Ishikawa (cell line): ENCODE results near the gene SLC9A9.

ENCODE experiments used
- CEBPB ChIP-seq: IDR thresholded peaks from 2 replicates; pipeline ENCODE4 v1.6.1; 2012
- CREB1 ChIP-seq: IDR thresholded peaks from 2 replicates; pipeline ENCODE4 v1.6.1; 2012; ENCODE audit warnings: low read depth
- EGR1 ChIP-seq: IDR thresholded peaks from 2 replicates; pipeline ENCODE4 v1.6.1; 2012
- EP300 ChIP-seq: IDR thresholded peaks from 2 replicates; pipeline ENCODE4 v1.6.1; 2012; ENCODE audit warnings: borderline replicate concordance
- FOXM1 ChIP-seq: IDR thresholded peaks from 2 replicates; pipeline ENCODE4 v1.6.1; 2012; ENCODE audit warnings: low read depth, borderline replicate concordance
- MAX ChIP-seq: IDR thresholded peaks from 2 replicates; pipeline ENCODE4 v1.6.1; 2012
- NFIC ChIP-seq: IDR thresholded peaks from 2 replicates; pipeline ENCODE4 v1.6.1; 2012
- RAD21 ChIP-seq: IDR thresholded peaks from 2 replicates; pipeline ENCODE4 v1.6.1; 2012; ENCODE audit warnings: low read depth
- REST ChIP-seq: IDR thresholded peaks from 2 replicates; pipeline ENCODE4 v1.6.1; 2012; ENCODE audit warnings: low read depth, mild to moderate bottlenecking
- TAF1 ChIP-seq: IDR thresholded peaks from 2 replicates; pipeline ENCODE4 v1.6.1; 2012; ENCODE audit warnings: low read depth, mild to moderate bottlenecking
- TCF12 ChIP-seq: IDR thresholded peaks from 2 replicates; pipeline ENCODE4 v1.6.1; 2012; ENCODE audit warnings: low read depth
- TEAD4 ChIP-seq: IDR thresholded peaks from 2 replicates; pipeline ENCODE4 v1.6.1; 2012
- USF1 ChIP-seq: IDR thresholded peaks from 2 replicates; pipeline ENCODE4 v1.6.1; 2012
- YY1 ChIP-seq: IDR thresholded peaks from 2 replicates; pipeline ENCODE4 v1.6.1; 2012; ENCODE audit warnings: low read depth
- ZBTB7A ChIP-seq: IDR thresholded peaks from 2 replicates; pipeline ENCODE4 v1.6.1; 2012; ENCODE audit warnings: low read depth

SLC9A9 gene

GRCh38 chr3:143794793-143795462 lies 53.3 kb downstream of the SLC9A9 start:
- TF ChIP-seq FOXM1 (no peak), RAD21 (no peak), YY1 (no peak), REST (no peak), MAX (no peak), EGR1 (no peak), TCF12 (no peak), ZBTB7A (no peak)

- no peak for TF ChIP-seq EGR1
- no peak for TF ChIP-seq TCF12
- no peak for TF ChIP-seq NFIC
- TF ChIP-seq CEBPB, result no peak
- no peak for TF ChIP-seq MAX
- TF ChIP-seq RAD21, result no peak
- no peak for TF ChIP-seq USF1
- TF ChIP-seq EP300, result no peak
- no peak for TF ChIP-seq CREB1
- no peak for TF ChIP-seq FOXM1
- TF ChIP-seq TEAD4, result no peak
- no peak for TF ChIP-seq TAF1
- TF ChIP-seq REST, result no peak
- TF ChIP-seq YY1, result no peak
- TF ChIP-seq ZBTB7A, result no peak
These were observed 54.3 kb downstream of the SLC9A9 start for GRCh38 chr3:143793971-143794370.

- TF ChIP-seq MAX, result no peak
- no peak for TF ChIP-seq NFIC
- no peak for TF ChIP-seq TAF1
- no peak for TF ChIP-seq ZBTB7A
These were observed 56.9 kb downstream of the SLC9A9 start for GRCh38 chr3:143791386-143791785.

GRCh38 chr3:143786219-143787191 lies 61.8 kb downstream of the SLC9A9 start:
- no peak for TF ChIP-seq CEBPB
- no peak for TF ChIP-seq TAF1
- TF ChIP-seq MAX, result no peak
- no peak for TF ChIP-seq NFIC
- TF ChIP-seq ZBTB7A, result no peak
- TF ChIP-seq TCF12, result no peak
- TF ChIP-seq CREB1, result no peak
- TF ChIP-seq EGR1, result no peak
- TF ChIP-seq USF1, result no peak
- TF ChIP-seq TEAD4, result no peak
- TF ChIP-seq FOXM1, result no peak

- TF ChIP-seq TEAD4, result no peak
- no peak for TF ChIP-seq TAF1
- no peak for TF ChIP-seq USF1
- no peak for TF ChIP-seq RAD21
- TF ChIP-seq CREB1, result no peak
- no peak for TF ChIP-seq YY1
- TF ChIP-seq CEBPB, result no peak
- no peak for TF ChIP-seq EP300
- TF ChIP-seq ZBTB7A, result no peak
- no peak for TF ChIP-seq TCF12
- no peak for TF ChIP-seq REST
These were observed 63.8 kb downstream of the SLC9A9 start for GRCh38 chr3:143784446-143784845.
